Measurements from ENCODE around the gene BPIFB4. TPM values are rescaled to one million over a fixed set of nuclear protein-coding genes. Genes with fewer than 3 reads are reported as not detected.

BPIFB4 gene
- polyA plus RNA-seq, 4 donors = not detected

DNA sequence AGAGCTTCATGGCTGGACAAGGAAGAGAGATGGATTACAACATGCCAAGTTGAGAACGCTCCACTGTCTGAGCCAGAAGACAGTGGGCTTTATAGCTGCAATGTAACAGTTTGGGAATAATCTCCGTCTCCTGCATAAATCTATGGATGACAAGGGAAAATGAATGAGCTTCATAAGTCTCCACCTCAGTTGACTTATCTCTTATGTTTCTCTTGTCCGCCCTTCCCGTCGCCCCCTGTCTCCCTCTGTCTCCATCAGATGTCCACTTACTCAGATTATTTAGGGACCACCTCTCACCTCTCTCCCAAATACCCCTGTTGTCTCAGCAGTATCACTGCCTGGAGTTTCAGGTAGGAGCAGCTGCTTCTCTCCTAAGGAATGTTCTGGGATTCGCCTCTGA, 74.8 kb downstream of the BPIFB4 start:
- DNase-seq (ENCODE audit: low read depth in 4 of 4, low spot score in 3 of 4) = no peak

DNA sequence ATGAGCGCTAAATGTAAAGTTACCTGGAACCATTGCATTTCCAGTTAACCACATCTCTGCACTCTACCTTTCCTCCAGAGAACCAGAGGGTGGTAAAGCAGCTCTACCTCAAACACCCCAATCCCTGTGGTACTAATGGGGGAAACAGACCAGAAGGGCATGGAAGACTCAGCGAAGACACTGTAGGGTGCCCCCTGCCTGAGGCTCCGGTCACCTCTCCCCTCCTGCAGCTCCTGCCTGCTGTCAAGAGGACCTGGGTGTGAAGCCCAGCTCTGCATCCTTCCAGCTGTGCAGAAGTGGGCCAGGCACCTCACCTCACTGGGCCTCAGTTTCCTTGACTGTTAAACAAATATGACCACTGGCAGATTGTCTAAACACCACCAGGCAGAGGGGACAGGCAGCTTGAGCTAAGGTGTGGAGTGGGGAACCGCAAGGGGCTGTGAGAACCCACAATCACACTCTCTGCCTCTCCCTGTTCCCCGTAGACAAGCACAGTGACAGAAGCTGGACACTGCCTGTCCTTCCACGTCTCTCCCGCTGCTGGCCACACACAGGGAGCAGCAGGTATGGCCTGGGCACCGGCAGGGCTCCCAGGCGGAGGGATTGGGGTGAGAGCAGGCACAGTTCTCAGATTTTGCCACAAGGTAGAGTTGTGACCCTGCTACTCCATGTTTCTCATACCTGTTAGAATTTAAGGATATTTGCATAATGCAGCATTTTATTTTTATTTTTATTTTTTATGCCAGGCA, 79.4 kb downstream of the BPIFB4 start:
- no peak for DNase-seq (ENCODE audit: low read depth in 4 of 4, low spot score in 3 of 4)

DNA sequence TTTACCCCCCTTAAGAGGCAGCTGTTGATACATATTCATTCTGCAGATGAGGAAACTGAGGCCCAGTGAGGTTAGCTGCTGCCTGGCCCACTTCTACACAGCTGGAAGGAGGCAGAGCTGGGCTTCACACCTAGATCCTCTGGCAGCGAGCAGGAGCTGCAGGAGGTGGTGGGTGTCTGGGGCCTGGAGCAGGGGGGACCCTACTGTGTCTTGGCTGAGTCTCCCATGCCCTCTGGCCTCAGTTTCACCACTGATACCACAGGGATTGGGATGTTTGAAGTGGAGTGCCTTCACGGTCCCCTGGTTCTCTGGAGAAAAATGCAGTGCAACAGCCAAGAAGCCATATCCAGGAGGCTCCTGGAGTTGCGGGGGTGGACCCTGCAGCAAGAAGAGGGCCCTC, 80.3 kb downstream of the BPIFB4 start:
- no peak for DNase-seq (ENCODE audit: low read depth in 4 of 4, low spot score in 3 of 4)

DNA sequence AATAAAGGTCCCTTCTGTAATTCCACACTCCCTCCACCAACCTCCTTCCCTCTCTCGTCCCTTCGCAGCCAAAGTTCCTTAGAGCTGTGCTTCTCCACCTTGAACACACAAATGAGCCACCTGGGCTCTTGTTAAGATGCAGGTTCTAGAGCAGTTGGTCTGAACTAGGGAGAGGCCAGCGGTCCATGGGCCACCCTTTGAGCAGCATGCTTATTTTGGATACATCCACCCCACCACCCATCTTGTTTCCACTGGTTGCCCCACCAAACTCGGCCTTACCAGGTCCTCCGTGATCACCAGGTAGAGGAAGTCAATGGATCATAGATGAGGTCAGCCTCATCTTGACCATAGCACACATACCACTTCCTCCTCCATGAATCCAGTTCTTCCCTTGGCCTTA, 81.2 kb downstream of the BPIFB4 start:
- DNase-seq (ENCODE audit: low read depth in 4 of 4, low spot score in 3 of 4) = no peak

Other genes starting within 250 kb of the BPIFB4 start
- gene EFCAB8, start 220.7 kb upstream of the BPIFB4 start, polyA plus RNA-seq (ENCODE audit: insufficient read length in 4 of 4) = under 1 TPM in 3 of 4 donors, not detected in 1; 0.06 to 0.09 (median 0.07) TPM
- not detected for gene SUN5, start 75.2 kb upstream of the BPIFB4 start, polyA plus RNA-seq (ENCODE audit: insufficient read length in 4 of 4)
- not detected for gene BPIFB2, start 71.9 kb upstream of the BPIFB4 start, polyA plus RNA-seq (ENCODE audit: insufficient read length in 4 of 4)
- gene BPIFB6, start 48.0 kb upstream of the BPIFB4 start, polyA plus RNA-seq (ENCODE audit: insufficient read length in 4 of 4) = not detected
- not detected for gene BPIFB3, start 25.7 kb upstream of the BPIFB4 start, polyA plus RNA-seq (ENCODE audit: insufficient read length in 4 of 4)
- gene BPIFA2, start 88.5 kb downstream of the BPIFB4 start, polyA plus RNA-seq (ENCODE audit: insufficient read length in 4 of 4) = not detected
- gene BPIFA3, start 137.7 kb downstream of the BPIFB4 start, polyA plus RNA-seq (ENCODE audit: insufficient read length in 4 of 4) = not detected
- not detected for gene BPIFA1, start 156.4 kb downstream of the BPIFB4 start, polyA plus RNA-seq (ENCODE audit: insufficient read length in 4 of 4)
- gene BPIFB1, start 203.6 kb downstream of the BPIFB4 start, polyA plus RNA-seq (ENCODE audit: insufficient read length in 4 of 4) = under 1 TPM in 1 of 4 donors, not detected in 3; 0.05 TPM

Data from right renal pelvis (tissue), 4 donors.